Mesodermal cell (in vitro differentiated cells): ENCODE data around the gene VASP.

Experiments used
- H3K27ac ChIP-seq: 2 replicates; pipeline ENCODE4 v1.7.0; 2013; ENCODE audit warnings: mild to moderate bottlenecking, low read depth, low read length, moderate library complexity; ENCODE audit not compliant: severe bottlenecking
- H3K36me3 ChIP-seq: 2 replicates; pipeline ENCODE4 v1.7.1; 2013; ENCODE audit warnings: mild to moderate bottlenecking, low read length, moderate library complexity; ENCODE audit not compliant: control insufficient read depth, insufficient read depth
- H3K4me1 ChIP-seq: one replicate; pipeline ENCODE4 v1.7.1; 2013; ENCODE audit warnings: mild to moderate bottlenecking, low read length; ENCODE audit not compliant: insufficient read depth, control insufficient read depth, poor library complexity, severe bottlenecking
- H3K4me3 ChIP-seq: 2 replicates; pipeline ENCODE4 v1.7.0; 2013; ENCODE audit warnings: low read length, control low read depth, mild to moderate bottlenecking; ENCODE audit not compliant: insufficient read depth, poor library complexity, severe bottlenecking; ENCODE audit errors: extremely low read depth
- H3K9me3 ChIP-seq: 2 replicates; pipeline ENCODE4 v1.7.1; 2013; ENCODE audit warnings: mild to moderate bottlenecking, low read length, moderate library complexity; ENCODE audit not compliant: control insufficient read depth
- WGBS, 2 experiments: methylation state at CpG; one replicate each; pipeline ENCODE4 v1.1.5; 2013; ENCODE audit warnings: missing lambda C conversion rate in 2 of 2; ENCODE audit not compliant: insufficient coverage in 2 of 2; 5-methylcytosine and 5-hydroxymethylcytosine counted together

Gene VASP

GRCh38 chr19:45564131-45564780 is 57.0 kb downstream of the VASP start:
- H3K36me3 ChIP-seq, result no peaks in the 10 kb centered on the region
- no peaks in the 10 kb centered on the region for H3K9me3 ChIP-seq
- no peak overlapping the region for H3K27ac ChIP-seq
- no peak overlapping the region for H3K4me3 ChIP-seq
- WGBS, 2 experiments, result 46 to 51% methylated on average over 3 to 5 of the region's 5 CpGs
- no peaks in the 10 kb centered on the region for H3K4me1 ChIP-seq

DNA sequence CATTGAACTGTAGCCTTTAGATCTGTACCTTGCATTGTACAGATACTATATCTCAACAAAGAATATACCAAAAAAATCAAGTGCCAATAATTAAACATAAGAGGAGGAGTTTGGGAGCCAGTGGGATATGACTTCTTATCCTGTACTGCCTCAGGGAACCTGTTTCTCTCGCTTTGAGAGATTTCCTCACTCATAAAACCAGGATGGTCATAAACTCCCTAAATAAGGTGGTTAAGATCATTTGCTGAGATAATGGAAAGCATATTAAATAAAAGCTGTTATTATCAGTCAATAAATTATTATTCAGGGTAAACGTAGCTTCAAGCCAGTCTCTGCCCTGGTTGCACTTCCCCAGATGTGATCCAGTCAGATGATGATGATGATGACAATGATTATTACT is 60.3 kb downstream of the VASP start:
- Histone ChIP-seq H3K27ac (no peak overlapping the region), H3K4me3 (no peak overlapping the region), H3K9me3 (no peaks in the 10 kb centered on the region), H3K36me3 (peaks cover 3% of the 10 kb centered on the region), H3K4me1 (no peaks in the 10 kb centered on the region)
- WGBS, 2 experiments, result no CpG with 5 or more reads among the region's 2 CpGs

- Histone ChIP-seq H3K9me3 (no peaks in the 10 kb centered on the region), H3K36me3 (peaks cover 3% of the 10 kb centered on the region), H3K27ac (no peak overlapping the region), H3K4me1 (no peaks in the 10 kb centered on the region), H3K4me3 (no peak overlapping the region)
- 88 to 91% methylated on average over 3 of the region's 3 CpGs for WGBS, 2 experiments
Measured at GRCh38 chr19:45568732-45569131, 61.5 kb downstream of the VASP start.

DNA sequence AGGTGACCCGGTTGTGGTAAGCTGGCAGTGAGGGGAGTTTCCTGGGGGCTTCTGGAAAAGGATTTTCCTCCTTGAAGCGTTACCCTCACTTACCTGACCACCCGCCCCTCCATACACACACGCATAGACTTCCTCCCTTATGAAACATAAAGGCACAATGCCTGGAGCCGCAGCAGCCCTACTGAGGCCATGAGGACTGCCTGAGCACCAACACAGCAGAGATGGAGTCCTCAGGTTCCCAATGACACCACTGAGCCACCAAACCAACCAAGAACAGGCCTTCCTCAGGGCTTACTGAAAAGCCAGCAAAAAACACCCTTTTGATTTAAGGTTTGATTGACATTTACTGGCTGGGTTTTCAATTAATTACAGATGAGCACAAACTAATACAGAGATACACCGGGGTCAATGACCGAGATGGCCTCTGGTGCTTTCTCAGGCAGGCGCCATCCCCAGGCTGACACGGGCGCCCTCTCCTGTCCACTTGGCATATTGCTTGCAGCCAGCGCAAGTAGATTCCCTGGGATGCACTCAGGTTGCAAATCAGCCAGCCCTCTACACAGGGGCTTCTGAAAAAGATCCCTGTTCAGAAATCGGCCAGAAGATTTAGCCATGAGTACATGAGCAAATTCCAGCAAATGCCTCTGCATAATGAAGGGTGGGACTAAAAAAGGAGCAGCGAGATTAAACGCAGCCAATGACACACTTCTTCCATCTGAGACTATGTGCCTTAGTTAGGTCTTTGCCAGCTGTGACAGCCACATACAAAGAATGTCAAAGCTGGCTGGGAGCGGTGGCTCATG is 62.5 kb downstream of the VASP start:
- Histone ChIP-seq H3K4me1 (no peaks in the 10 kb centered on the region), H3K9me3 (no peaks in the 10 kb centered on the region), H3K27ac (no peak overlapping the region), H3K4me3 (no peak overlapping the region), H3K36me3 (peaks cover 3% of the 10 kb centered on the region)
- 37 to 48% methylated on average over 9 to 14 of the region's 15 CpGs for WGBS, 2 experiments

GRCh38 chr19:45571457-45572220 is 64.4 kb downstream of the VASP start:
- Histone ChIP-seq H3K4me1 (peaks cover 4% of the 10 kb centered on the region), H3K9me3 (no peaks in the 10 kb centered on the region), H3K4me3 (no peak overlapping the region), H3K36me3 (peaks cover 3% of the 10 kb centered on the region), H3K27ac (no peak overlapping the region)
- WGBS, 2 experiments, result 95 to 100% methylated on average over 3 to 5 of the region's 8 CpGs

DNA sequence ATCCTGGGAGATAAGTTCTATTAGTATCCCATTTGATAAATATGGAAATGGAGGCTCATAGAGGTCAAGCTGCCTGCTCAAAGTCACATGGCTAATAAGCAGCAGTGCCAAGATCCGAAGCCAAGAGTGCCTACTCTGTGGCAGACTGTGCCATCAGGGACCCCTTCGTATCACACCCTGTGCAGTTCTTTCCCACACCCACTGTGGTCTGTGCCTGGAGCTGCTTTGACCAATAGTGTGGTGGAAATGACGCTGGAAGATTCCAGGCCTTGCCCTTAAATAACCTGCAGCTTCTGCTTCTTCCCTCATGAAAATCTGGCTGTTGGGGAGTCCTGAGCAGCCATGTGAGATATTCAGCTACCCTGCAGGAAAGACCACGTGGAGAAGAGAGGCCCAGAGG is 67.2 kb downstream of the VASP start:
- Histone ChIP-seq H3K4me1 (peaks cover 24% of the 10 kb centered on the region), H3K4me3 (no peak overlapping the region), H3K27ac (no peak overlapping the region), H3K9me3 (no peaks in the 10 kb centered on the region), H3K36me3 (peaks cover 3% of the 10 kb centered on the region)
- 83 to 95% methylated on average over 4 of the region's 4 CpGs for WGBS, 2 experiments

DNA sequence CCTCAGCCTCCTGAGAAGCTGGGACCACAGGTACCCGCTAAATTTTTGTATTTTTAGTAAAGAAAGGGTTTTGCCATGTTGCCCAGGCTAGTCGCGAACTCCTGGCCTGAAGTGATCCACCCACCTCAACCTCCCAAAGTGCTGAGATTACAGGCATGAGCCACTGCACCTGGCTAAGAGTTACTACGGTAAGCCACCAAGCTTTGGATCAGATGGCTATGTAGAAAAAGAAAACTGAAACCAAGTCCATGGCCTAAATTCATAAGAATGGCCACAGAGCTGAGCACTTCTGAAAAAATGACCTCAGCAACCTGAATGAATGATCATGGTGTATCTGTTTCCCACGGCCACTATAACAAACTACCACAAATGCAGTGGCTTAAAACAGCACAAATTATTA is 67.9 kb downstream of the VASP start:
- 95 to 97% methylated on average over 3 to 5 of the region's 5 CpGs for WGBS, 2 experiments
- no peaks in the 10 kb centered on the region for H3K9me3 ChIP-seq

More for the DNA sequence above, 67.9 kb downstream of the VASP start:
- H3K36me3 ChIP-seq, result peaks cover 3% of the 10 kb centered on the region
- H3K4me1 ChIP-seq, result peaks cover 24% of the 10 kb centered on the region
- no peak overlapping the region for H3K4me3 ChIP-seq
- no peak overlapping the region for H3K27ac ChIP-seq
